ENCODE data around the gene PRLR.

Gene PRLR

DNA sequence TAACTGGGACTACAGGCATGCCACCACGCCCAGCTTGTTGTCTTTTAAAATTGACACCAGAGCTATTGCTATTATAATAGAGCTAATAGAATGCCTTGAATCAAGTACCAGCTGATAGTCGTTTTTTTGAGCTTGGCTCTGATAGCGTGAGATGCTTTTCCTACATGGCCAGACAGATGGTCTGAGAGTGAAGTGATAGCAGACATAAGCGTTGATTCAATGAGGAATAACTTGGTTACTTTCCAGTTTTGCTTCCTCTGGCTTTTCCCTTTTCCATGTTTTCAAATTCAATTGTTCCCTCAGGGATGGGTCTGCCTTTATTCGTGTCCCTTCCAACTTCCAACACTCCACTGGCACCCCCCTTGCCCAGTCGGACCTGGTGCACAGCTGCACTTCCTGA lies 197.9 kb downstream of the PRLR start:
- peak; percentile 23 for DNase-seq (ENCODE audit: low spot score)

DNA sequence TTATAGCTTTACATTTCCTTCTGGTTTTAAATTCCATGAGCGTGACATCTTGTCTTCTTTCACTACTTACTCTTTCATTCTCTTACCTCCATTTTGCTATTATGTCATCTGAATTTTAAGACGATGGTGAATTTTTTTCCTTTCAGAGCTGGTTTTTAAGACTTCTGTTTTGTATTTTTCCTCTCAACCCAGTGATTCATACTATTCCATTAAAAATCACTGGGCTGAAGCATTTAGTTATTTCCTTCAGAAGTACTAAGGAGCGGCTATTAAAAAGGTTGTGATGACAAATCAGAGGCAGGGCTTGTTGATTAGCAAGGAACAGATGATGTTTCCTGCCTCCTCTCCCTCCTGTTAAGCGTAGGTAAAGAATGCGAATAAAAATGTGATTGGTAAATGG lies 199.0 kb downstream of the PRLR start:
- no peak for DNase-seq (ENCODE audit: low spot score)

DNA sequence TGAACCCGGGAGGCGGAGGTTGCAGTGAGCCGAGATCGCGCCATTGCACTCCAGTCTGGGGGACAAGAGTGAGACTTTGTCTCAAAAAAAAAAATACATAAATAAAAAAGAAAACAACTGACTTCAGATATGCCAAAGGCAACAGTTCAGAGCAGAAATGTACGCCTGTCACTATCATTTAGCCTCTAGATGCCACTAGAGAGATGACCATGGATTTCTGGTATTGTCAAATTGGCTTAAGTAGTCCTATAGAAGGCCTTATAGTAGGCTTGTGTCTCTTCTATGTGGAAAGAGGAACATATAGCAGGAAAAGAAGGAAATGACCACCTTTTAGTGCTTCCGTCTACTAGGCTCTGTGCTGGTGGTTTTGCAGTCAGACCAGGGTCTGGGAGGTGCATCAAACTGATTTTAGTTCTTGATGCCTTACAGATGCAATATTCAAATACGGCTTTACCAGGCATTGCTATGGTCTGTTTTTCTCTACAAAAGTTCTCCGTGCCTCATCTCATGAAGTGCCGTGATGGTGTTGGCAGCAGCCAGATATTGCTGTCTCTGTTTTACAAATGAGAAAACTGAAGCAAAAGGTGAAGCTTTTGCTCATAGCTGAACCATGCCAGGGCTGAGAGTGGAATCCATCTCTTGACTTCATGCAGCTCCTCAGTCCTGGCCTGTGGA lies 199.7 kb downstream of the PRLR start:
- no peak for DNase-seq (ENCODE audit: low spot score)

DNA sequence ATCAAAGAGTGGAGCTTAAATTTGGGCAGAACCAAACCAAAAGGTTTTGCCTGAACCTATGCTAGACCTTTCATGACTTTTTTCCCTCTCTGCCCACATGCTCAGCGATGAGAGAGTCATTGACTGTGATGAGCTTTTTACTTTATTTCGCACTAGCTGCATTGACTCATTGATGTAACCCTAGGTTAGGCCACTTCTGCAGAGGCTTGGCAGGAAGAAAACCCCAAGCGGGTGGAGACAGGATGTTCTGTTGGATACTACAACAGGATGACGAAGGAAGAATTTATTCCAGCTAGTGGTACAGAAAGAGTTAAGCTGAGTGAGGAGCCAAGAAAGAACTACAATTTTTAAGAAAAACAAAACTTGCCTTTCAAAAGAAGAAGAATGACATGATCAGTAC lies 201.0 kb downstream of the PRLR start:
- DNase-seq (ENCODE audit: low spot score), result no peak

DNA sequence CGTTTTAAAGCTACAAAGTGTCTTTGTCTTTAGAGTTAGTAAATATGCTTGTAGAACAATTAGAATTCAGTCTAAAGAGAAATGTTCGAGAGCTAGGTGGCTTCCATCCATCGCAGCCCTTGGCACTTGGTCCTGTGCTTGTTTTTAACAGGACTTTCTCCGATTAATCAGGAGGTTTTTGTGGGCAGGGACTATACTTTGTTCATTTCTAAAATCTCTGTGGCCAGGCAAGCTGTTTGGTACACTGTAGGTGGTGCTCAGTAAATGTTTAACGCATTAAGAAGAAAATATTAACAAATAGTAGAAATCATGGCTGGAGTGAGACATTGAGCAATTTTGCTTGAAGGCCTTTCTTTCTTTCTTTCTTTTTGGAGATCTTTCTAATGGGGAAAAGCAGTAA lies 203.3 kb downstream of the PRLR start:
- DNase-seq (ENCODE audit: low spot score), result no peak

DNA sequence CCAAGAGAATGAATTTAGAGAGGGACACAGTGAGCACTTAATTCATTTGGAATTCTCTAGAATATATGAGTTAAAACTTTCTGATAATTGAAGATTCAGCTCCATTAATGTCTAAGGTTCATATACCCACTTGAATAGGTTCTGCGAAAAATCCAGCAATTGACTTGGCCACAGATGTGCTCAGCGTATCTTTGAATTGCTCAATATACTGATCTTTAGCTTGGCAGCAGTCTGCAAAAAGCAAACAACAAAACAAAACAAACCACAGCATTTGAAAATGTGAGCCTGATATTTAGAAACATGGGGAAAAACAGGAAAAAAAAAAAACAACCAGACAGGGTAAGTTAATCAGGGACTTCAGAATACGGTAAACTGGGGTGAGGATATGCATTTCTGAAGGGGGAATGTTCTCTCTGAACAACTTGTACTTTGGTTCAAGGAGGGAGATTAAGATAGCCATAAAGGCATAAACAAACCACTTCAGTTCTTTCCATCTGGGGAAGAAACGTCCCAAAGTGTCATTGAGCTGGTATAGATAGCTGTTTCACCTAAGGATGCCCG lies 203.9 kb downstream of the PRLR start:
- no peak for DNase-seq (ENCODE audit: low spot score)

DNA sequence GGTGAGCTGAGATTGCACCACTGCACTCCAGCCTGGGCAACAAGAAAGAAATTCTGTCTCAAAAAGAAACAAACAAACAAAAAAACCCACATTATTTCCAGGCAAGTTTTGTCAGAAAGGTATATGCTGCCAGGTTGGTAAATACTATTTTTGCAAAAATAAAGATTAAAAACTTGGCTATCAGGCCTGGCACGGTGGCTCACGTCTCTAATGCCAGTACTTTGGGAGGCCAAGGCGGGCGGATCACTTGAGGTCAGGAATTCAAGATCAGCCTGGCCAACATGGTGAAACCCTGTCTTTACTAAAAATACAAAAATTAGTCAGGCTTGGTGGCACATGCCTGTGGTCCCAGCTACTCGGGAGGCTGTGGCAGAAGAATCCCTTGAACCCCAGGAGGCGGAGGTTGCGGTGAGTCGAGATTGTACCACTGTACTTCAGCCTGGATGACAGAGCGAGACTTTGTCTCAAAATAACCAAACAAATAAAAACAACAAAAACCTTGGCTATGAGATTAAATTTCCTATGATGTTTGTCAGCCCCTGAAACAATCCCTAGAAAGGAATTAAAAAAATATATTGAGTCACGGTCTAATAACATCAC lies 205.3 kb downstream of the PRLR start:
- DNase-seq (ENCODE audit: low spot score), result no peak

DNA sequence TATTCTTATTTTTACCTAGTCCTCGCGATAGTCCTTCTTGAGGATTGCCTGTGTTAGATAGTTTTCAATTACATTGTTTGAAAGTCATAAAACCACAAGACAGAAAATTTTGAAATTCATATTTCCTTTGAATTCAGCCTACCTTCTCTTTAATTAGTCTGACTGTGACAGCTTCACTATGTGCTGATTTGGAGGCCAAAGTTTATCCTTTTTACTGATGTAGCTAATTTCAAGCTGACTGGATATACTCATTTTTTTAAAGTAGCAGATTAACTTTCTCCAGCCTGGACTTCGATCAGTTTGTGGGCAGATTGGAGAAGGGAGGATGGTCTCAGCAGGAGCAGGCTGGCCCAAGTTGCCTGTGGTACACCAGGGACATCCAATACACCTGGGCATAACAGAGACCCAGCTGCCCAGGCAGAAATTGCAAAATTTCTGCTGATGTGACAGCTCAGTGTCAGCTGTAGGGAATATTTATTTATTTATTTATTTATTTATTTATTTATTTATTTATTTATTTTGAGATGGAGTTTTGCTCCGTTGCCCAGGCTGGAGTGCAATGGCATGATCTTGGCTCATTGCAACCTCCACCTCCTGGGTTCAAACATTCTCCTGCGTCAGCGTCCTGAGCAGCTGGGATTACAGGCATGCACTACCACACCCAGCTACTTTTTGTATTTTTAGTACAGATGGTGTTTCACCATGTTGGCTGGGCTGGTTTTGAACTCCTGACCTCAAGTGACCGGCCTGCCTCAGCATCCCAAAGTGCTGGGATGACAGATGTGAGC lies 206.7 kb downstream of the PRLR start:
- no peak for DNase-seq (ENCODE audit: low spot score)

DNA sequence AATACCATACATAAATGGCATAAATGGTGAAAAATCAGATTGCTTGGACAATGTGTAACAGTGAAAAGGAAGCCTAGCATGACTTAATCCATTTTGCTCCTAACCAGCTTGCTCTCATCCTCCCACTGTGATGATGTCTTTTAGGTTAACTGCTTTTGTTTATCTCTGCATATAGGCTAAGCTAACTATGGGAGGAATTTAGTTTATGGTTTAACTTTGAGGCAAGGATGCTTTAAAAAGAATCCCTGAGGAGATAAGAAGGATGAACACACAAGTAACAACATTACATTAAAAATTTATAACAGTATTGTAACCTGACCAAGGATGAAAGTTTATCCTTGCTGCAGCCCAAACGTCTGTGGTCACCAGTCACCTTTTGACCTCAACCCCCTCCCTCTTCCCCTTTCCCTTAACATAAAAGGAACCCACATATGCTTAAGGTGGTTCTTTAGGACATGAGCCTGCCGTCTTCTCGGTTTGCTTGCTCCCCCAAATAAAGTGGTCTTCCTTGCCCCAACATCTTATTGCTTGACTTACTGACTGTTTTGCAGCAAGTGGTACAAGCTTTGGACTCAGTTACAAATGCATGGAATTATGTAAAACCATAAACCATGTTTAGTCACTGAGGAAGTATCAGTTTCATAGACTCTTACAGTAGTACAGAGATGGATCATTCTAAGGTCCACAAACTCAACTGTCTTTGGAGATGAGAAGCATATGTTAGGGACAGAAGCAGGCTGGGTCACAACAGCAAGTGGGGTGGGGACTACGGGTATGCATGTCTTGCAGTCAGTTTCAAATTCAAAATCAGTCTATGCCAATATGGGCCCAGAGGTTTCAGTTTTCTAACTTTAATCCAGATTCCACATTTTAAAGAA lies 213.9 kb downstream of the PRLR start:
- no peak for DNase-seq (ENCODE audit: low spot score)

DNA sequence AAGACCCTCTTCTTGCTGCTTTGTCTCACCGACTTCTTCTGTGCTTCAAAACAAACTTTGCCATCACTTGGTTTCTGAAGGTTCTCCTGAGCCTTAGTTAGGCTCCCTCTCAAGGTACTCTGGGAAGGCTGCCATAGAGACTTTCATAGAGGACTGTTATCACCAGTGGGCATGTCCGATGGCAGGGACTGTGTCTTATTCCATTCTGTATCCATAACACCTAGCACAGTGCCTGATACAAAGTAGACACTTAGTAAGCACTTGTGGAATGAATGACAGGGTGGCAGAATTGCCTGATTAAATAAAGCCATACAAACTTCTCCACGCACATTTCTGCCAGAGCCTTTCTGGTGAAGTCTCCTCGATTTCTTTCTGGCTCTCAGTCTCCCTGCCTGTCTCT lies 215.2 kb downstream of the PRLR start:
- DNase-seq (ENCODE audit: low spot score), result no peak

DNA sequence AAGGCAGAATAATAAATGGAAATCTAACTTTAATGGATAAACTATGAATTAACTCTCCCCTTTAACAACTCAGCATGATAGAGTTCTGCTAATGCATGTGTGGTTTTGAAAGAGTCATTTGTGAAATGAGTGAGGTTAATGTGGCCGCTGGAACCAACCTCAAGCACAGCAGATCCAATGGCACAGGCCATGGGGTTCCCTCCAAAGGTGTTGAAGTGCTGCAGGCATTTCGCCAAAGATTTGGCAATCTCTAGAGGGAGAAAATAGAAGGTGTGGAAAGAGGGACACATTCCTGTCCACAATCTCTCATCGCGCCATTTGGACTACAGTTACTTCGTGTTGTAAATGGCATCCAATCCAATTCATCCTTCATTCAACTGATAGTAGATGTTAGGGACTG lies 217.5 kb downstream of the PRLR start:
- DNase-seq (ENCODE audit: low spot score), result no peak

DNA sequence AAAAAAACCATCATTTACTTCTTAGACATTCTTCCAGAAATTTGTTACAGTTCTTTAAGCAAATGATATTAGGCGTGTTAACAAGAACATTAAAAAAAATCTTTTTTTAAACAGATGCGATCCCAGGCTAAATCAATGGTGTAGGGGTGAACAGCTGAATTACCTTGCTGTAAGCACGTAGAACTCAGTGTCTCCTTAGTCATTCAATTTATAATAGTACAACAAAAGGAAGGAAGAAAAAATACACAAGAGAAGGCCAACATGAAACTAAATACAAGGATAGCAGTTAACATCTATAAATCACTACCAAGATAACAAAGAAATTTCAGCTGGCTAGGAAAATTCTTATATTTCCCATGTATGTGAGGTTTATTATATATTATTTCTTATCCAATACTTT lies 217.9 kb downstream of the PRLR start:
- DNase-seq (ENCODE audit: low spot score), result no peak

DNA sequence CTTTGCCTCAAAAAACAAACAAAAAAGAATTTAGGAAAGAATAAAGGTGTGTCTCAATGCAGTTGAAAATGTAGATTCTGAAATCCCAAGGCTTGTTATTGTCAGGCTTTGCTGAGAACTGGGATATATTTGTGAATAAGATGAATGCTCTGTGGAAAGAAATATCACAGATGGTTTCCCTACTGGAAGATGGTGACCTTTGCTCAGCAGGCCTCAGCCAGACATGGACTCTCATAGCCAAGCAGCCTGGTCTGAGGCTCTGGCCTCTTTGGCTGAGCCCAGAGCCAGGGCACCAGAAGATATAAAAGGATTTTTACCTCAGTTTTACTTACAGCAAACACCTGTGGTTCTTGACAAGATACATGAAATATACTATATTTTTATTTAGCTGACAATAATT lies 219.6 kb downstream of the PRLR start:
- DNase-seq (ENCODE audit: low spot score), result no peak

DNA sequence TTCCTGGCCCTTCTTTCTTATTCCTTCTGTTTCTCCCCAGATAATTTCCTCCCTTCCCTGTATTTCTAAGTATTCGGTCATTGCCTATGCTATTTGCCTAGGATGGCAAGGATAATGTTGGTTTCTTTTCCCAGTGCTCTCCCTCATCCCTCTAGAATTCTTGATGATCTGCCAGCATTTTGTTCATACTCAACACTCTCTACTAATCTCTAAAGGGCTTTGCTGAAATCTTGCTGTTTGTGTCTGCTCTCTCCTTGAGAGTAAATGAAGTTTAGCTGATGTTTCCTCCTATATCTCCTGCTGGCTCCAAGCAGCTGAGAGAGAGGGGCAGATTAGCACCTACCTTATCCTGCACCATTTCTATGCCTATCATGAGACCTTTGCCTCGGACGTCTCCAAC lies 220.6 kb downstream of the PRLR start:
- DNase-seq (ENCODE audit: low spot score), result no peak

DNA sequence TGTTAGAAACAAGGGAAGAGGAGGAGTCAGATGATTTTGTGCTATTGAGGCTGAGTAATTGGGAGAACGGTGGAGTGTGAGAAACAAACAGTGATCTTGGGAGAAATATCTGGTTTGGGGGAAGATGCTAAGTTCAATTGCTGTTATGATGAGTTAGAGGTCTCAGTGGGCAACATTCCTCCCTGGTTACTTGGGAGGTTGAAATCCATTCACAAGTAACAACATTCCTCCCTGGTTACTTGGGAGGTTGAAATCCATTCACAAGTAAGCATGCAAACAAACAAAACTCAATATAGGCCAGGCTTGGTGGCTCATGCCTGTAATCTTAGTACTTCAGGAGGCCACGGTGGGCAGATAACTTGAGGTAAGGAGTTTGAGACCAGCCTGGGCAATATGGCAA lies 221.3 kb downstream of the PRLR start:
- DNase-seq (ENCODE audit: low spot score), result no peak

DNA sequence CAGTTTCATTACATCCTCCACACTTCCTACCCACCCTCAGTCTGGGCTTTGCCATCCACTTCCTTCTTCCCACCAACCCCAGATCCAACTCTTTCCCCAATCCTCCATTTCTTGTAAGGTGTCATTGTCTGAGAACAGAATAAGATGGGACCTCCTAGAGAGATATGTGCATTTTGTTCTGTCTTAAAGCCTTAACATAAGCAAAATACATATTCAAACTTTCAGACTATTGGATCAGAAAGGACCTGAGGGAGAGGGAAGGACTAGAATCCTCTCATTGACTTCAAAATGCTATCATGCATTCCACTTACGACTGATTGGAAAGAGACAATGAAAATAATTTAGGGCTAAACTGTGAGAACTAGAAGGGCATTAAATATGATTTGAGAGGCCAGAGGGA lies 225.5 kb downstream of the PRLR start:
- DNase-seq (ENCODE audit: low spot score), result no peak

DNA sequence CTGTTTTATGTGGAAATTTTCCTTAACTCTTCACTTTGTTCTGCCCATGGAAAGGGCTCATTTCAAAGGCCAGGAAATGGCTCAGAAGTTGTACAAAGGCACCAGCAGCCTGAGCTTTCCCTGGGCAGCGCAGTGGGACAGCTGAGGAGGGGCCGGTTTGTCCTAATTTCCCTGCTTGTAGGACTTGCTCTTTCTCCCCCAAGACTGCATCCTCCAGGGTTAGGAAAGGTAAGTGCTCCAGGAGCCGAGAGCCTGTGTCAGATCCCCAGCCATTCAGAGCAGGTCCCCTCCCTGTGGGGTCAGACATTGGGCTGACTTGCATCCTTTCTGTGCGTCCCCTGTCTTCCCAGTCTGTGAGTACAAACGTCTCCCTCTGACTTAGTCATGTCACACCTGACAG lies 226.1 kb downstream of the PRLR start:
- DNase-seq (ENCODE audit: low spot score), result no peak

DNA sequence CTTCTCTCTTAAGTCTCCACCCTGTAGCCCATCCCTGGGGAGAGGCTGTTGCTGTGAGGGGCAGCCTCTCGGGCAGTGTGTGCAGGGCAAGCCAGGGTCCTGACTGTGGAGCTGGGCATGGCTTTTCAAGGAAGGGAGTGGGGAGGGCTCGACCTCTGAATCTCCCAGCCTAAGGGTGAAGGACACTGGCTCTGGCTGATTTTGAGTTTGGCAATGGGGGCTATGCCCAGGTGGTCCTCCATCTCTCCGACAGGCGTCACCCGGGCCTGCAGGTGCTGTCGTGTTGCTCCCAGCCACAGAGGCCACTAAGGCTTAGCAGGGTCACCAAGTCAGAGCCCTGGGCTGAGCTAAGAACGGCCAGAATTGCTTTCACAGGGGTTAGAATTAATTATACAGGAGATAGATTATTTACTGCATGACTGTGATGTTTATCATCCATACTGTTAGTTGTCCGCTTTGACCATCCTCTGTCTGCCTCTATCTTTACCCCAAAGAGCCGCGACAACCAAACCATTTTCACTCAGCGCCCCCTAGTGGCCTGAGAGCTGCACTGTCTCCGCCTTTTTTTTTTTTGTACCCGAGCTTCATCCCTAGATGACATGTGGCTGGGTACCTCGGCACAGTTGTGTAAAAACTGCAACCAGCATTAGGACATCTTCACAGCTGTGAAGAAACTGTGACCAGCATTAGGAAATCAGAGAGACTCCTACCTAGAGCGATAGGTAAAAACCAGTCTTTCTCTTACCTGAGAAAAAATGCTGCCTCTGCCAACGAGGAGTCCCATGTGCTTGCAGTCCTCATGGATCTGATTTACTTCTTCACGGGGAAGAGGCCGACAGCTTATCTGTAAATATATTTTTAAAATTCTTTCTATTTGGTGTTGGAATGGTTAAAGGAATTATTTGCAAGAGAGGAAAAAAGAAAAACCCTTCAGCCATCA lies 227.0 kb downstream of the PRLR start:
- DNase-seq (ENCODE audit: low spot score), result peak; percentile 59

DNA sequence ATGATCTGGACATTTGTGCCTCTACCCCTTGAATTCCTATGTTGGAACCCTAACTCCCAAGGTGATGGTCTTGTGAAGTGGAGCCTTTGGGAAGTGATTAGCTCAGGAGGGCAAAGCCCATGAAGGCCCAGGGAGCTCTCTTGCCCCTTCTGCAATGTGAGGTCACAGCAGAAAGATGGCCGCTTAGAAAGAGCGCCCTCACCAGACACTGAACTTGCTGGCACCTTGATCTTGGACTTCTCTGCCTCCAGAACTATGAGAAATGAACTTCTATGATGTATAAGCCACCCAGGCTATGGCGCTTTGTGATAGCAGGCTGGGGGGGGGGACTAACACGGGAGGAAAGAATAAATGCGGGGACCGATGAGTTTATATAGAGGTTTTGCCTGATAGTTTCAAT lies 227.8 kb downstream of the PRLR start:
- no peak for DNase-seq (ENCODE audit: low spot score)

DNA sequence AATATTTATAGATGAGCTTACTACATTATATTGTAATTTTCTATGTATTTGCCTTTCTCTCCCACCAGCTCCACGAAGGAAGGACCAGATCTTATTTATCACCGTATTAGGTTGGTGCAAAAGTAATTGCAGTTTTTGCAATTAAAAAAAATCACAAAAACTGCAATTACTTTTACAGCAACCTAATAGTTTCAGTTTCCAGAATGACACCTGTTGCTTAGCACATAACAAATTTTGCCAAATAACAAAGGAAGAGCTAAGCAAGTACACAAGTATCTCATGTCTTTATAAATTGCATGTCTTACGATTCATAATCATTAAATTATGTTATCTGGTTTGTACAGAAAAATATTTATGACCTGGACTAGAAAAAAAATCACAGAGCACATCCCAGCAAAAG lies 228.4 kb downstream of the PRLR start:
- no peak for DNase-seq (ENCODE audit: low spot score)
